GM12873 (cell line): Measurements from ENCODE around the gene BCL7A.

Source experiments
- TF ChIP-seq, protein P1 (sequence below): IDR thresholded peaks from 2 replicates; pipeline ENCODE4 v1.5.1; 2012; ENCODE audit warnings: low read depth, mild to moderate bottlenecking, moderate library complexity, low read length, control low read depth; ENCODE audit not compliant: insufficient read depth; ENCODE audit errors: missing control alignments

The BCL7A gene

GRCh38 chr12:122005252-122005776 lies 16.4 kb upstream of the BCL7A start:
- TF ChIP-seq, protein P1, sequence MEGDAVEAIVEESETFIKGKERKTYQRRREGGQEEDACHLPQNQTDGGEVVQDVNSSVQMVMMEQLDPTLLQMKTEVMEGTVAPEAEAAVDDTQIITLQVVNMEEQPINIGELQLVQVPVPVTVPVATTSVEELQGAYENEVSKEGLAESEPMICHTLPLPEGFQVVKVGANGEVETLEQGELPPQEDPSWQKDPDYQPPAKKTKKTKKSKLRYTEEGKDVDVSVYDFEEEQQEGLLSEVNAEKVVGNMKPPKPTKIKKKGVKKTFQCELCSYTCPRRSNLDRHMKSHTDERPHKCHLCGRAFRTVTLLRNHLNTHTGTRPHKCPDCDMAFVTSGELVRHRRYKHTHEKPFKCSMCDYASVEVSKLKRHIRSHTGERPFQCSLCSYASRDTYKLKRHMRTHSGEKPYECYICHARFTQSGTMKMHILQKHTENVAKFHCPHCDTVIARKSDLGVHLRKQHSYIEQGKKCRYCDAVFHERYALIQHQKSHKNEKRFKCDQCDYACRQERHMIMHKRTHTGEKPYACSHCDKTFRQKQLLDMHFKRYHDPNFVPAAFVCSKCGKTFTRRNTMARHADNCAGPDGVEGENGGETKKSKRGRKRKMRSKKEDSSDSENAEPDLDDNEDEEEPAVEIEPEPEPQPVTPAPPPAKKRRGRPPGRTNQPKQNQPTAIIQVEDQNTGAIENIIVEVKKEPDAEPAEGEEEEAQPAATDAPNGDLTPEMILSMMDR, result no peak

DNA sequence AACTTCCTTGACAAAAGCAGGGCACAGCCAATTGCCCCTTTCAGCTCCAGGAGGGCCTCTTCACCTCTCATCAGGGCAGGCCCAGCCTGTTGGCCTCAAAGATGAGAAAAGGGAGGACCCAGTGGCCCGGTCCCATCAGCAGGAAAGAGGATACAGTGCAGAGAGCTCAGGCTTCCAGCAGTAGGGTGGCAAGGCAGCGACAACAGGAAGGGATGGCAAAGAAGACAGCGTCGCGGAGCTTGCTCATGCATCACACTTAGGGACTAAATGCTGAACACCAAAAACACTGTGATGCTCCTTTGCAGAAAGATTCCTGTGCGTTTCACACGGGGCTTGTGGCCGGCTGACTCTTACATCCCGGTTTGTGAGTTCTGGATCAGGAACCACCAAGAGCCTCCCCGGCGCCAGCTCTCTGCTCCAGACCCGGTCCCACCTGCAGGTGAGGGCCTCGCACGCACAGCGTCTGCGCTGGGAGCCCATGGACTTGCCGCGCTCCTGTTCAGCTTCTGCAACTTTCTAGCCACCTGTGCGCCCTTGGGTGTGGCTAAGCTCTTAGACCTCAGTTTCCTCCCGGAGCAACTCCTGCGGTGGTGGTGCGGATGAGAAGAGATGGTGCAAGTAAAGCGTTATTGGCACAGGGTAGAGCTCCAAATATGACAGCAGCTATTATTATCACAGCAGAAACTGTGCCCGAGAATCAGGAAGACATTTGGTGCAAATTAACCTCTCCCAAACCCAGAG lies 15.3 kb upstream of the BCL7A start:
- TF ChIP-seq, protein P1, result no peak

- TF ChIP-seq, protein P1, result no peak
These were observed 11.9 kb upstream of the BCL7A start for GRCh38 chr12:122009741-122010140.

DNA sequence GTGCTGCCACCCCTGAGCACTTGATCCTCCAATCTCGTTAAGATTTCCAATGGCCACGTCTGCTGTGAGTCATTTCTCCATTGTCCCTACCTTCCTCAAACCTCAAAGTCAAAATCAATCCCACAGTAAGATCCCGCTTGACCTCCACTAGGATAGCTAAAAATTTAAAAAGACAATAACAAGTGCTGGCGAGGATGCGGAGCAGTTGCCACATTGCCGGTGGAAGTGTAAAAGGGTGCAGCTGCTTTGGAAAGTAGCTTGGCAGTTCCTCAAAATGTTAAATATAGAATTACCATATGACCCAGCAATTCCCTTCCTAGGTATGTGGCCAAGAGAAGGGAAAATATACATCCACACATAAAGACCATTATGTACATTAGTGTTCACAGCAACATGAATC lies 9.5 kb upstream of the BCL7A start:
- TF ChIP-seq, protein P1, result no peak

DNA sequence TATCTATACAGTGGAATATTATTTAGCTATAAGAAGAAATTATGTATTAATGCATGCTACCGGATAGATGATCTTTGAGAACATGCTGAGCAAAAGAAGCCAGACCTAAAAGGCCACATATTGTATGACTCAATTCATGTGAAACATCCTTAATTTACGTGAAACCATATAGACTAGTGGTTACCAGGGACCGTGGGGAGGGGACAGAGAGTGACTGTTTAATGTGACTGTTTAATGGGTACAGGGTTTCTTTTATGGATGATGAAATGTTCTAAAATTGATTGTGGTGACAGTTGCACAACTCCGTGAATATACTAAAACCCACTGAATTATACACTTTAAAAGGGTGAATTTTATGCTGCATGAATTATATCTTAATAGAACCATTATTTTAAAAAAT lies 8.5 kb upstream of the BCL7A start:
- TF ChIP-seq, protein P1, result no peak

- TF ChIP-seq, protein P1, result no peak
These were observed 7.7 kb upstream of the BCL7A start for GRCh38 chr12:122013791-122014590.

- TF ChIP-seq, protein P1, result no peak
These were observed 6.9 kb upstream of the BCL7A start for GRCh38 chr12:122014781-122015180.
